T-helper 1 cell treated with Interleukin-12 subunit alpha and Interleukin-12 subunit beta and Interleukin-4 antibody, amounts not matched to agents 30 μg/mL and 1 μg/mL, for 36 hours (primary cell): ENCODE data around the gene AUH.
"Not testable (repeated sequence)": the region's sequence is repeated elsewhere in the genome, so short reads cannot be mapped to it uniquely, and the experiment has no call there.

Experiments
- H3K27ac Mint-ChIP-seq: one replicate; pipeline ENCODE4 v1.8.0; 2021; ENCODE audit warnings: mild to moderate bottlenecking, mixed read lengths
- H3K27me3 Mint-ChIP-seq: one replicate; pipeline ENCODE4 v1.8.0; 2021; ENCODE audit warnings: low read depth, mixed read lengths
- H3K36me3 Mint-ChIP-seq: one replicate; pipeline ENCODE4 v1.8.0; 2021; ENCODE audit warnings: low read depth, mixed read lengths
- H3K4me1 Mint-ChIP-seq: one replicate; pipeline ENCODE4 v1.8.0; 2021; ENCODE audit warnings: low read depth, mixed read lengths
- H3K4me3 Mint-ChIP-seq: one replicate; pipeline ENCODE4 v1.8.0; 2021; ENCODE audit warnings: mild to moderate bottlenecking, moderate library complexity, mixed read lengths
- H3K9me3 Mint-ChIP-seq: one replicate; pipeline ENCODE4 v1.8.0; 2021; ENCODE audit warnings: mixed read lengths

The AUH gene

DNA sequence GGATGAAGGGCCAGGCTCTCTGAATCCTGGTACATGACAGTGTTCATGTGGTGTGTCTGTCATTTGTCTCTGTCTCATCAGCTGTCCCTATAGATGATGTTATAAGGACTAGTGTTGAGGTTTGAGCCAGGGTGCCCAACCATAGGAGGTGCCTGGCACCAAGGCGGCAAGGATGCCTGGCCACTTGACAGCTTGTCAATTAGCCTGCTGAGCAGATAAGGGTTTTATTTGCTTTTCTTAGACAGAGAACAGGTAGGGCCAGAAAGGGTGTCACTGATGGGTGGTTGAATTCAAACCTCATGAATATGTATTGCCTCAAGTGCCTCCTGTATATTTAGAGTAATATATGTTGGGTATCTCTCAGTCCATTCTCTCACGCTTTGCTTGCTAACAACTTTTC is 30.1 kb upstream of the AUH start:
- Mint-ChIP-seq H3K27ac (no peak overlapping the region), H3K4me1 (peaks cover 15% of the 10 kb centered on the region), H3K27me3 (peaks cover 5% of the 10 kb centered on the region), H3K4me3 (no peak overlapping the region), H3K36me3 (peaks cover 2% of the 10 kb centered on the region), H3K9me3 (no peaks in the 10 kb centered on the region)

DNA sequence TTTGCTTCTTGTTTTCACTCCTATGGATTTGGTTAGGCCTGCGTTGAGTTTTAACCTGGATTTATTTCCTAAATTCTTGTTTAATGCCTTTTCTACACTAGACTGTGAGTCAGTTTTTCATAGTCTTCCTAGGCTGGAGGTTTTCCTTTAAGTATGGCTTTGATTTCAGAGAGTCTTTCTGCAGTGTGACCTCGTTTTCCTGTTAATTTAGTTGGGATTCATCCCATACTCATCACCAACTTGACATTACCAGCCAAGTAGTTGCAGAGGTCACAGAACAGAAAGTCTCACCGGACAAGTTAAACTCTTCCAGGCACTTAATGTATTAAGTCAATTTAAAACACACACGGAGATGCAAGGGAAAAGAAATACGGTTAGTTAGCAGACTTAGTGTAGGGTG is 29.7 kb upstream of the AUH start:
- H3K4me1 Mint-ChIP-seq, result peaks cover 19% of the 10 kb centered on the region
- peaks cover 5% of the 10 kb centered on the region for H3K27me3 Mint-ChIP-seq
- no peak overlapping the region for H3K27ac Mint-ChIP-seq
- peaks cover 2% of the 10 kb centered on the region for H3K36me3 Mint-ChIP-seq
- no peaks in the 10 kb centered on the region for H3K9me3 Mint-ChIP-seq
- H3K4me3 Mint-ChIP-seq, result no peak overlapping the region

DNA sequence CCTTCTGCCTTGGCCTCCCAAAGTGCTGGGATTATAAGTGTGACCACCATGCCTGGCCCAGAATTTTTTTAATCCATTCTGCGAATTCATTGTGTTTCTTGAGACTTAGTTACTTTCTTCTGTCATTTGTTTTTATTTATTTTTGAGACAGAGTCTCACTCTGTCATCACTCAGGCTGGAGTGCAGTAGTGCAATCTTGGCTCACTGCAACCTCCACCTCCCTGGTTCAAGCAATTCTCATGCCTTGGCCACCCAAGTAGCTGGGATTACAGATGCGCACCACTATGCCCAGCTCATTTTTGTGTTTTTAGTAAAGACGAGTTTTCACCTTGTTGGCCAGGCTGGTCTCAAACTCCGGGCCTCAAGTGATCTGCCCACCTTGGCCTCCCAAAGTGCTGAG is 28.0 kb upstream of the AUH start:
- H3K4me3 Mint-ChIP-seq, H3K36me3 Mint-ChIP-seq, H3K9me3 Mint-ChIP-seq, H3K4me1 Mint-ChIP-seq, H3K27me3 Mint-ChIP-seq, H3K27ac Mint-ChIP-seq: not testable (repeated sequence)

DNA sequence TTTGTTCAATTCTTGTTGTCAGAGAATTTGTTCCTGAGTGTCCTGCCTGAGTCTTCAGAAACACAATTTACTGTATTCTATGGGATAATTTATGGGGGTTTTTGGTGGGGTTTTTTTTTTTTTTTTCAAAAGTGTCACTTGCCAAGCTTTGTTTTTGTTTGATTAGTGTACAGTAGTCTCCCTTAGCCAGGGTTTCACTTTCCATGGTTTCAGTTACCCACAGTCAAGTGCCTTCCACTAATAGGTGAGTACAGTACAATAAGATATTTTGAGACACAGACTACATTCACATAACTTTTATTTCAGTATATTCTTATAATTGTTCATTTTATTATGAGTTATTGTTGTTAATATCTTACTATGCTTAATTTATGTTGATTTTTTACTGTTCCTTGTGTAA is 25.0 kb upstream of the AUH start:
- H3K27me3 Mint-ChIP-seq, result peaks cover 6% of the 10 kb centered on the region
- no peak overlapping the region for H3K27ac Mint-ChIP-seq
- no peak overlapping the region for H3K4me3 Mint-ChIP-seq
- H3K4me1 Mint-ChIP-seq, result peaks cover 5% of the 10 kb centered on the region
- H3K36me3 Mint-ChIP-seq, result no peaks in the 10 kb centered on the region
- no peaks in the 10 kb centered on the region for H3K9me3 Mint-ChIP-seq

DNA sequence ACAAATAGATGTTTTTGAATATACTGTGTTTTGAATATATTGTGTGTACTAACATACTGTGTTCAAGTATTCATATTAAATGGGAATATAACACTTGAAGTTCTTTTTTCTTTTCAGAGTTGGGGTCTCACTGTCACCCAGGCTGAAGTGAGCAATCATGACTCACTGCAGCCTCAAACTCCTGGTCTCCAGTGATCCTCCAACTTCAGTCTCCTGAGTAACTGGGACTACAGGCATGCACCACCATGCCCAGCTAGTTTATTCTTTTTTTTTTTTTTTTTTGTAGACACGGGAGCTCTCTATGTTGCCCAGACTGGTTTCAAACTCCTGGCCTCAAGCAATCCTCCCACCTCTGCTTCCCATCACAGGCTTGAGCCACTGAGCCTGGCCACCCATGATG is 23.2 kb upstream of the AUH start:
- H3K36me3 Mint-ChIP-seq, result no peaks in the 10 kb centered on the region
- no peak overlapping the region for H3K27ac Mint-ChIP-seq
- no peak overlapping the region for H3K4me3 Mint-ChIP-seq
- peaks cover 5% of the 10 kb centered on the region for H3K4me1 Mint-ChIP-seq
- no peaks in the 10 kb centered on the region for H3K9me3 Mint-ChIP-seq
- peaks cover 14% of the 10 kb centered on the region for H3K27me3 Mint-ChIP-seq

DNA sequence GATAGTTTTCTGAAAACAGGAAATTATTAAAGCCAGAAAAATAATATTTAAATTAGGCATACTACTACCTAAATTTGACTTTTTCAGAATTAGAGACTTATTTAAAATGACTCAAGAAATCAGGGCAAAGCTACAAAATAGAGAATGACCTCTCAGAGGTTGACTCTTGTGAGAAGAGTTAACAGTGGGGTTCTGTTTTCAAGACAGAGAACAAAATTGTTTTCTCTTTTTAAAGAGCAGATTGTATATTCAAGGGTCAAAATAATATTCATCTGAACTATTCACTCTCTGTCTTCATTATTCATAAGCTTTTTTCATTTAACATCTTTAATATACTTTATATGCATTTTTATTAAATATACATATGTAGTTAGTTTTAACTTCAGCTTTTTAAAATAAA is 21.9 kb upstream of the AUH start:
- Mint-ChIP-seq H3K27ac (no peak overlapping the region), H3K4me1 (peaks cover 5% of the 10 kb centered on the region), H3K36me3 (no peaks in the 10 kb centered on the region), H3K9me3 (no peaks in the 10 kb centered on the region), H3K27me3 (peaks cover 17% of the 10 kb centered on the region), H3K4me3 (no peak overlapping the region)

DNA sequence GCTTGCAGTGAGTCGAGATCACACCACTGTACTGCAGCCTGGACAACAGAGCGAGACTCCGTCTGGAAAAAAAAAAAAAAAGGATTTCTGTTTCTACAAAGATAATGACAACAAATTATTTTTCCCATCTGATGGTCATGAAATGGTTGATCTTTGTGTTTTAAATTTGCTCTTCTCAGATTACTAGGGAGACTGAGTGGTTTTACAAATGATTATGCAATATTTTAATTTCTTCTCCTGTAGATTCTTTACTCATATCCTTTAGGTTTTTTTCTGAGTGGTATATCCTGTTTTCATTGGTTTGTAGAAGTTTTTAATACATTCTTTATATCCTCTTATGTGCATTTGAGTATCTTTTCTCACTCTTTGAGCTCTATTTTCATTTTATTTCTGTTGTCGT is 20.6 kb upstream of the AUH start:
- H3K36me3 Mint-ChIP-seq, result peaks cover 3% of the 10 kb centered on the region
- H3K27ac Mint-ChIP-seq, result no peak overlapping the region
- H3K9me3 Mint-ChIP-seq, result peaks cover 5% of the 10 kb centered on the region
- H3K27me3 Mint-ChIP-seq, result peaks cover 17% of the 10 kb centered on the region
- H3K4me1 Mint-ChIP-seq, result peaks cover 5% of the 10 kb centered on the region
- no peak overlapping the region for H3K4me3 Mint-ChIP-seq

DNA sequence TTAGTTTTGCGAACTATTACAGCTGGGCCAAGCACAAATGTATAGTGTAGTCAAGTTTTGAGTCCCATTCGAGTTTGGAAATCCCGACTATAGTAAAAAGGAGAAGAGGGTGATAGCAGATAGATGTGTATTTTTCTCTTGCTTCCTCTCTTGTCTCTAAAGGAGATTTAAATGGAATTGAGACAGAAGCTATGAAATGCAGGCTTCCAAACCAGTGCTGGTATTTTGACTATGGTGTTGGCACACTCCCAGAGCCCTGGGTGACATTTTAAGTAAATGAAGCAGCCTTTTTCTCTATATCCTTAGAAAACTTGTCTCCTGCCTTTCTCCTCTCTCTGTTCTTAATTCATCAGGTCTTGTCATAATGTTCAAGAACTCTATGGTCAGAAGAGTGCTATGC is 17.7 kb upstream of the AUH start:
- Mint-ChIP-seq H3K4me1 (peaks cover 4% of the 10 kb centered on the region), H3K4me3 (no peak overlapping the region), H3K9me3 (peaks cover 5% of the 10 kb centered on the region), H3K36me3 (peaks cover 7% of the 10 kb centered on the region), H3K27me3 (peaks cover 17% of the 10 kb centered on the region), H3K27ac (no peak overlapping the region)

DNA sequence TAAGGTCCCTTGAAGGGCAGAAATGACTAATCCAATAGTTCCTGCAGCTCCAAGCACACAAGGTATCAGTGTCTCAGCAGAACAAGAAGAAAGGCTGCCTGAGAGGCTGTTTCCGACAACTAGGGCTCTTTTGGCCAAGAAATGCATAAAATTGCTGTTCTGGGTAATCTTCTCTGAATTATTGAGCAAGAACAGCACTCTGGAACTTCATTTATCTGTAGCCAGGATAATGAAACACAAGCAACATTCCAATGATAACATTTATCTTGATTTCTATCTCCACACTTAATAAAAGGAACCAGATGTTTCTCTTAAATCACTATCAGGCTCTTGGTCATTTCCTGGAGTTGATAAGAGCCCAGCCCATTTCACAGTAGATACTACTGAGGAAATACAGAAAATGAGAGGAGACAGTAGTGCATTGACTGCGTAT is 17.0 kb upstream of the AUH start:
- H3K9me3 Mint-ChIP-seq, result peaks cover 5% of the 10 kb centered on the region
- peaks cover 7% of the 10 kb centered on the region for H3K36me3 Mint-ChIP-seq
- peaks cover 4% of the 10 kb centered on the region for H3K4me1 Mint-ChIP-seq
- no peak overlapping the region for H3K27ac Mint-ChIP-seq
- H3K4me3 Mint-ChIP-seq, result no peak overlapping the region
- peaks cover 17% of the 10 kb centered on the region for H3K27me3 Mint-ChIP-seq

DNA sequence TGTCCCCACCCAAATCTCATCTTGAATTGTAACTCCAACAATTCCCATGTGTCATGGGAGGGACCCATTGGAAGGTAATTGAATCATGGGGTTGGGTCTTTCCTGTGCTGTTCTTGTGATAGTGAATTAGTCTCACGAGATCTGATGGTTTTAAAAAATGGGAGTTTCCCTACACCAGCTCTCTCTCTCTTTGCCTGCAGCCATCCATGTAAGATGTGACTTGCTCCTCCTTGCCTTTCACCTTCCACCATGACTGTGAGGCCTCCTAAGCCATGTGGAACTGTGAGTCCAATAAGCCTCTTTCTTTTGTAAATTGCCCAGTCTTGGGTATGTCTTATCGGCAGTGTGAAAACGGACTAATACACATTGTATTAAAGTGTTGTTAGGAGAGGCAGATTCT is 16.3 kb upstream of the AUH start:
- H3K4me3 Mint-ChIP-seq, H3K27ac Mint-ChIP-seq, H3K36me3 Mint-ChIP-seq, H3K4me1 Mint-ChIP-seq, H3K9me3 Mint-ChIP-seq: not testable (repeated sequence)
- peaks cover 17% of the 10 kb centered on the region for H3K27me3 Mint-ChIP-seq

DNA sequence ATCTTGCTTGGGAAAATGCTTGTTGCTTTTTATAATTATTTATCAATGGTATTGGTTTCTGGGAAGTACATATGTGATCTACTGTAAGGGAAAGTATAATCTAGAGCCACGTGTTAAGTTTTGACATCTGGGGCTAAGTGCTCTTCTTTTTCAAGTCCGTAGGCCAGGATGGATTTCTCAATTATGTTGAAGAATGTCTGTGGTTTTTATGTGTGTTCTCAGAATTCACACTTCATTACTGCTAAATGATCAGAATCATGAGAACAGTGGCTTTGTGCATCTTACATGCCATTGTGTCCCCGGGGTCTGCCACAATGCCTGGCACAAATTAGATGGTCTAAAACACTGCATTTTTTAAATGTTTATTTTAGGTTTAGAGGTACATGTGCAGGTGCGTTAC is 14.5 kb upstream of the AUH start:
- H3K4me1 Mint-ChIP-seq, result peaks cover 4% of the 10 kb centered on the region
- H3K27ac Mint-ChIP-seq, result no peak overlapping the region
- H3K9me3 Mint-ChIP-seq, result peaks cover 5% of the 10 kb centered on the region
- peaks cover 7% of the 10 kb centered on the region for H3K36me3 Mint-ChIP-seq
- H3K27me3 Mint-ChIP-seq, result peaks cover 7% of the 10 kb centered on the region
- no peak overlapping the region for H3K4me3 Mint-ChIP-seq

DNA sequence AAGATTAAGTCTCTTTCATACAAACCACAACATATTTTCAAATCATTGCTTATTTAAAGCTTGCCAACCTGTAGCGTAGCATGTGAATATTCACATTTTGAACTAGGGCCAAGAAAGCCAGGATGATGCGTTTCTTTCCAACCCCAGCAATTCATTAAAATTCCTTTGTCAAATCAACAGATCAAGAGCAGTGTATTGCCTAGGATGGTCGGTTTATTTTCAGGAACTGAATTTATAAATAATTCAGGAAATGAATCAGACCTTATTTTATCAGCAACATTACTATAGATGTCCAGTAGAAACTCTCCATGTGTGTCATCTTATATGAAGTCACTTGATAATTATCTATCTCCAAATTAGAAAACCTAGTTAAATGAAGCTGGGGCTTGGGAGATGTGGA is 13.2 kb upstream of the AUH start:
- Mint-ChIP-seq H3K4me3 (no peak overlapping the region), H3K27ac (no peak overlapping the region), H3K27me3 (peaks cover 3% of the 10 kb centered on the region)

DNA sequence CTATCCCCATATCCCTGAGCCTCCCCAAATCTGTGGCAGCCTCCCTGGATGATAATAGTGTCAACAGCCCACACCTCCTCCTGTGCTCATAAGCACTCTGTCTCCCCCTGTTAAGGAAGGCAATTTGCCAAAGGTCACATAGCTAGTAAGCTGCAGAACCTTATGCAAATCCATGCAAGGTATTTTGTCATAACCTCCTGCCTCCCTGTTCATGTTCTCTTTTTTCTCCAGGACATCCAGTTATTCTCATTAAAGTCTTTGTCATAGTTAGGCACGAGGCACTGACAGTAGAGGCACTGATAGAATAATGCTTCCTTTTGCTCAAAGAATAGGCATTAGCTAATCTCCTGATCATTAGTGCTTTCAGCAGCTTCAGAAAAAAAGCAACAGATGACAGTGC is 10.2 kb upstream of the AUH start:
- Mint-ChIP-seq H3K27ac (no peak overlapping the region), H3K27me3 (peaks cover 7% of the 10 kb centered on the region)

More for the DNA sequence above, 13.2 kb upstream of the AUH start:
- Mint-ChIP-seq H3K4me1 (peaks cover 4% of the 10 kb centered on the region), H3K9me3 (peaks cover 5% of the 10 kb centered on the region), H3K36me3 (peaks cover 7% of the 10 kb centered on the region)

DNA sequence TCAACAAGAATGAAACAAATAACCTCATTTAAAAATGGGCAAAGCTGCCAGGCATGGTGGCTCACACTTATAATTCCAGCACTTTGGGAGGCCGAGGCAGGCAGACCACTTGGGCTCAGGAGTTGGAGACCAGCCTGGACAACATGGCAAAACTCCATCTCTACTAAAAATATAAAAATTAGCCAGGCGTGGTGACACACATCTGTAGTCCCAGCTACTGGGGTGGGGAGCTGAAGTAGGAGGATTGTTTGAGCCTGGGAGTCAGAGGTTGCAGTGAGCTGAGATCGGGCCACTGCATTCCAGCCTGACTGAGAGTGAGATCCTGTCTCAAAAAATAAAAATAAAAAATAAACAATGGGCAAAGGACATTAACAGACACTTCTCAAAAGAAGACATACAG is 8.3 kb upstream of the AUH start:
- not testable (repeated sequence) for H3K4me3 Mint-ChIP-seq, H3K36me3 Mint-ChIP-seq, H3K27ac Mint-ChIP-seq, H3K9me3 Mint-ChIP-seq, H3K27me3 Mint-ChIP-seq, H3K4me1 Mint-ChIP-seq

More for the DNA sequence above, 10.2 kb upstream of the AUH start:
- H3K9me3 Mint-ChIP-seq, result no peaks in the 10 kb centered on the region
- no peak overlapping the region for H3K4me3 Mint-ChIP-seq
- H3K4me1 Mint-ChIP-seq, result peaks cover 4% of the 10 kb centered on the region
- H3K36me3 Mint-ChIP-seq, result peaks cover 3% of the 10 kb centered on the region

DNA sequence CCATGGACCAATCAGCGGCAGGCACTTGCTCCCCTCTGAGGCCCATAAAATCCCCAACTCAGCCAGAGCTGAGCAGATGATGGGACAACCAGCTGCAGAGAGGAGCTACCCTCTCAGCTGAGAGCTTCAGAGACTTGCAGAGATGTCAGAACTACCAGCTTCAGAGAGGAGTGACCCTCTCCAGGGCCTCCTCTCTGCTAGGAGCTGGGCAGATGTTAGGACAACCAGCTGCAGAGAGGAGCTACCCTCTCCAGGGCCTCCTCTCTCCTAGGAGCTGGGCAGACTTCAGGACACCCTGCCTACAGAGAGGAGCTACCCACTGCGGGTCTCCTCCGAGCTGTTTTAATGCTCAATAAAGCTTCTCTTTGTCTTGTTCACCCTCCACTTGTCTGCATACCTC is 3.0 kb upstream of the AUH start:
- peaks cover 18% of the 10 kb centered on the region for H3K4me1 Mint-ChIP-seq
- no peak overlapping the region for H3K27ac Mint-ChIP-seq
- peaks cover 9% of the 10 kb centered on the region for H3K36me3 Mint-ChIP-seq
- H3K4me3 Mint-ChIP-seq, result no peak overlapping the region
- H3K27me3 Mint-ChIP-seq, result peaks cover 7% of the 10 kb centered on the region
- peaks cover 10% of the 10 kb centered on the region for H3K9me3 Mint-ChIP-seq

DNA sequence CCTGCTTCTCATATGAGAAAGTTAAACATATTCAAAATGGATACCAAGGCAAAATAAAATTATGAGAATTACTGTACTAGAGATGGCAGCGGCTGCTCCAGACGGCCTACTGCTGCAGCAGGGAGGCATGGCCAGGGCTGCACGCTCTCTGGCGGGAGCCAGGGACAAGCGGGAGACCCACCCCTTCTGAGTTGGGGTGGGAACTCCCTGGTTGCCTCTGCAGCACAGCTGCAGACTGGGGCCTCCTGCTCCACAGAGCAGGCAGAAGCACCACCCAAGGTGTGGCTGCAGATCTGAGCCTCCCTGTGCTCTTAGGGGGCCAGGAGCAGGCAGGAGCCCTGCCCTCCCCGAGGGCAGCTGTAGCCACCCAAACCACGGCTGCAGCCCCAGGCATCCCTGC is 2.3 kb upstream of the AUH start:
- Mint-ChIP-seq H3K36me3 (peaks cover 8% of the 10 kb centered on the region), H3K27ac (no peak overlapping the region), H3K4me1 (peaks cover 25% of the 10 kb centered on the region), H3K4me3 (no peak overlapping the region), H3K27me3 (peaks cover 7% of the 10 kb centered on the region), H3K9me3 (peaks cover 10% of the 10 kb centered on the region)
